Panc1 (cell line): Measurements from ENCODE around the gene S1PR3. TPM values are rescaled to one million over a fixed set of nuclear protein-coding genes. Genes with fewer than 3 reads are reported as not detected.

Experiments
- ATAC-seq: fragments of 200-7000 bp; cut with Tn5 transposase; 2 replicates; pipeline ENCODE4 v1.9.1; 2020; ENCODE audit warnings: mild to moderate bottlenecking, moderate library complexity
- BruUV-seq: library from RNA; stranded (reverse); fragments of 400-500 nt; replicated peaks from 2 replicates; lab custom pipeline; 2021; lab: Mats Ljungman, UMichigan
- CTCF ChIA-PET: fragments of 300-600 bp; sonication (Branson Sonifier 250); formaldehyde crosslinking; loops from one replicate; lab custom pipeline; 2022; ENCODE audit warnings: antibody characterized with exemption; lab: Charles Lee
- POLR2A ChIA-PET: fragments of 300-600 bp; sonication (Branson Sonifier 250); formaldehyde crosslinking; loops from one replicate; lab custom pipeline; 2022; ENCODE audit warnings: antibody characterized with exemption; lab: Charles Lee
- DNase-seq: peaks from one replicate; pipeline ENCODE4 v3.0.0-alpha.2; 2010; ENCODE audit warnings: low read depth, low spot score
- H3K27ac ChIP-seq: 2 replicates; pipeline ENCODE4 v1.5.1; 2011; ENCODE audit warnings: mild to moderate bottlenecking, low read length, inconsistent platforms
- H3K27me3 ChIP-seq: fragments of 200-500 bp; sonication (Bioruptor generic); 2 replicates; pipeline ENCODE4 v1.6.0; 2014; ENCODE audit warnings: low read length, inconsistent platforms; ENCODE audit not compliant: control insufficient read depth, insufficient read depth
- H3K36me3 ChIP-seq: fragments of 200-500 bp; sonication (Bioruptor generic); 2 replicates; pipeline ENCODE4 v1.5.1; 2014; ENCODE audit warnings: inconsistent platforms, mild to moderate bottlenecking, low read length, moderate library complexity; ENCODE audit not compliant: control insufficient read depth, insufficient read depth
- H3K4me1 ChIP-seq: 2 replicates; pipeline ENCODE4 v1.5.1; 2011; ENCODE audit warnings: inconsistent platforms, mild to moderate bottlenecking, low read length, moderate library complexity; ENCODE audit not compliant: control insufficient read depth, insufficient read depth
- H3K4me3 ChIP-seq, 2 experiments: 2 replicates each; pipeline ENCODE4 v1.5.1; 2011 to 2012; ENCODE audit warnings: low read depth in 2 of 2, low read length in 2 of 2, mild to moderate bottlenecking in 2 of 2, inconsistent platforms in 1 of 2, moderate library complexity in 1 of 2
- H3K9me3 ChIP-seq: fragments of 200-500 bp; sonication (Bioruptor generic); 2 replicates; pipeline ENCODE4 v1.5.1; 2014; ENCODE audit warnings: low read depth, mild to moderate bottlenecking, inconsistent platforms, low read length, moderate library complexity; ENCODE audit not compliant: control insufficient read depth, insufficient read depth
- CTCF ChIP-seq: fragments of 450-650 bp; IDR thresholded peaks from 2 replicates; pipeline ENCODE4 v1.5.1; 2017; ENCODE audit warnings: mild to moderate bottlenecking
- POLR2AphosphoS5 ChIP-seq: IDR thresholded peaks from 2 replicates; pipeline ENCODE4 v1.6.1; 2012; ENCODE audit warnings: mild to moderate bottlenecking, low read depth, low read length, moderate library complexity
- REST ChIP-seq, 2 experiments: IDR thresholded peaks; 2 replicates each; pipeline ENCODE4 v1.6.1; 2011 to 2012; ENCODE audit warnings: low read depth in 2 of 2, control low read depth in 1 of 2, low read length in 1 of 2, mild to moderate bottlenecking in 1 of 2, moderate library complexity in 1 of 2; ENCODE audit not compliant: insufficient read depth in 1 of 2
- SIN3A ChIP-seq: IDR thresholded peaks from 2 replicates; pipeline ENCODE4 v1.6.1; 2012; ENCODE audit warnings: low read depth, mild to moderate bottlenecking, low read length, moderate library complexity, borderline replicate concordance; ENCODE audit not compliant: insufficient read depth
- TCF7L2 ChIP-seq: IDR thresholded peaks from 2 replicates; pipeline ENCODE4 v1.6.1; 2011; ENCODE audit warnings: mild to moderate bottlenecking, low read depth, low read length, inconsistent platforms
- in situ Hi-C: cut with HindIII; loops from 2 replicates; pipeline ENCODE4 v1.10.0; 2016; ENCODE audit warnings: low sequenced_read_pairs, low pct_unique_long_range_greater_than_20kb
- intact Hi-C: fragments of 100-400 bp; cut with micrococcal nuclease; formaldehyde crosslinking; loops from one replicate; pipeline ENCODE4 v1.10.0; 2022; ENCODE audit not compliant: unreplicated experiment
- total RNA-seq: library from RNA; stranded (reverse); gene quantifications from one replicate; pipeline ENCODE4 v1.2.1, GENCODE V29; 2021; ENCODE audit not compliant: unreplicated experiment

S1PR3 gene
- total RNA-seq, 1 experiment from 2014 or later = 8.1 TPM

- POLR2A ChIA-PET = no interaction called here
- Histone ChIP-seq H3K27ac (no peak overlapping the region), H3K36me3 (no peaks in the 10 kb centered on the region), H3K27me3 (no peaks in the 10 kb centered on the region), H3K4me1 (no peaks in the 10 kb centered on the region), H3K9me3 (no peaks in the 10 kb centered on the region), H3K4me3 (no peak overlapping the region)
- DNase-seq = no peak
- in situ Hi-C loops (no loop called here), intact Hi-C loops (no loop called here)
- CTCF ChIA-PET = no interaction called here
- ATAC-seq = no peak
- no peak for TF ChIP-seq TCF7L2
- no TSS peak for BruUV-seq
These were observed 61.3 kb downstream of the S1PR3 start for GRCh38 chr9:89052470-89053097.

GRCh38 chr9:89053301-89053700 is 62.0 kb downstream of the S1PR3 start:
- intact Hi-C loops (no loop called here), in situ Hi-C loops (no loop called here)
- H3K27me3 ChIP-seq = no peaks in the 10 kb centered on the region
- CTCF ChIA-PET = no interaction called here
- H3K4me3 ChIP-seq = no peak overlapping the region
- H3K9me3 ChIP-seq = no peaks in the 10 kb centered on the region
- no peaks in the 10 kb centered on the region for H3K36me3 ChIP-seq
- no peak for DNase-seq
- POLR2A ChIA-PET = no interaction called here
- TF ChIP-seq TCF7L2 (no peak), CTCF (no peak), REST (IDR thresholded peaks at IDR 0.05; ENCODE audit: insufficient read depth in 1 of 2, low read depth in 2 of 2, low read length in 1 of 2) (no peak), POLR2AphosphoS5 (no peak), SIN3A (no peak)
- H3K27ac ChIP-seq = no peak overlapping the region
- ATAC-seq = no peak
- H3K4me1 ChIP-seq = no peaks in the 10 kb centered on the region
- no TSS peak for BruUV-seq

Other genes starting within 250 kb of the S1PR3 start
- gene SHC3, start 187.3 kb downstream of the S1PR3 start, total RNA-seq = 1.7 TPM